EH (cell line): ENCODE data around the gene HDDC3.
"Not testable (repeated sequence)": the region's sequence is repeated elsewhere in the genome, so short reads cannot be mapped to it uniquely, and the experiment has no call there.

Source experiments
- DNase-seq: peaks from one replicate; pipeline ENCODE4 v3.0.0-alpha.2; 2015; ENCODE audit warnings: low read depth

Gene HDDC3

GRCh38 chr15:90909976-90910375 lies 22.4 kb downstream of the HDDC3 start:
- no peak for DNase-seq

- not testable (repeated sequence) for DNase-seq
Measured at GRCh38 chr15:90909449-90909848, 22.9 kb downstream of the HDDC3 start.

- DNase-seq = no peak
Measured at GRCh38 chr15:90907838-90908507, 24.4 kb downstream of the HDDC3 start.

GRCh38 chr15:90907051-90907660 lies 25.2 kb downstream of the HDDC3 start:
- no peak for DNase-seq

- no peak for DNase-seq
Measured at GRCh38 chr15:90906181-90906849, 26.0 kb downstream of the HDDC3 start.

- DNase-seq = no peak
Measured at GRCh38 chr15:90905306-90906180, 26.8 kb downstream of the HDDC3 start.

GRCh38 chr15:90904746-90905145 lies 27.6 kb downstream of the HDDC3 start:
- DNase-seq = no peak

- peak; percentile 11 for DNase-seq
Measured at GRCh38 chr15:90903733-90904536, 28.4 kb downstream of the HDDC3 start.

- DNase-seq = peak; percentile 53
Measured at GRCh38 chr15:90902840-90903732, 29.3 kb downstream of the HDDC3 start, which contains the start of gene MAN2A2. TSS of gene MAN2A2 (plus strand) at chr15:90903302. CDS start at chr15:90904208, 906 bp downstream.

- peak; percentile 87 for DNase-seq
Measured at GRCh38 chr15:90902040-90902839, 30.1 kb downstream of the HDDC3 start.

GRCh38 chr15:90901175-90902039 lies 30.9 kb downstream of the HDDC3 start:
- DNase-seq = peak; percentile 11

GRCh38 chr15:90897131-90897655 lies 35.2 kb downstream of the HDDC3 start:
- DNase-seq = not testable (repeated sequence)

GRCh38 chr15:90895571-90896117 lies 36.7 kb downstream of the HDDC3 start:
- peak; percentile 20 for DNase-seq

- DNase-seq = no peak
Measured at GRCh38 chr15:90893175-90894090, 38.9 kb downstream of the HDDC3 start.

GRCh38 chr15:90892498-90893174 lies 39.7 kb downstream of the HDDC3 start:
- DNase-seq = no peak

- no peak for DNase-seq
Measured at GRCh38 chr15:90892023-90892422, 40.3 kb downstream of the HDDC3 start.
